H1 (cell line): ENCODE data around the gene TAF1B. TPM values are rescaled to one million over a fixed set of nuclear protein-coding genes. Genes with fewer than 3 reads are reported as not detected.

Experiments used
- CTCF ChIA-PET: fragments of 300-600 bp; sonication (Branson Sonifier 250); formaldehyde crosslinking; loops from one replicate; lab custom pipeline; 2021; ENCODE audit not compliant: partially characterized antibody; lab: Charles Lee
- POLR2A ChIA-PET: fragments of 300-600 bp; sonication (Branson Sonifier 250); formaldehyde crosslinking; loops from one replicate; lab custom pipeline; 2021; ENCODE audit warnings: inconsistent platforms; ENCODE audit not compliant: partially characterized antibody; lab: Charles Lee
- DNase-seq, 2 experiments: peaks; one replicate each; pipeline versions ENCODE4 v3.0.0 to v3.0.0-alpha.2; 2010 to 2022; ENCODE audit warnings: low spot score in 2 of 2, low read depth in 1 of 2, mixed read lengths in 1 of 2
- FAIRE-seq: peaks from 2 replicates; lab custom pipeline; 2011; peaks lifted over from hg19 to GRCh38; lab: Jason Lieb, UNC
- H2AFZ ChIP-seq: 2 replicates; pipeline ENCODE4 v1.8.1; 2012; ENCODE audit warnings: low read length, inconsistent platforms
- H2AK5ac ChIP-seq: 2 replicates; pipeline ENCODE4 v1.6.1; 2013; ENCODE audit warnings: low read depth, low read length
- H2BK120ac ChIP-seq: replicated peaks from 2 replicates; pipeline ENCODE3; 2013; ENCODE audit warnings: low read depth, low read length, inconsistent platforms
- H2BK12ac ChIP-seq: 2 replicates; pipeline ENCODE4 v1.6.1; 2013; ENCODE audit warnings: low read depth, low read length
- H2BK15ac ChIP-seq: 2 replicates; pipeline ENCODE4 v1.6.1; 2013; ENCODE audit warnings: low read length
- H2BK20ac ChIP-seq: 2 replicates; pipeline ENCODE4 v1.6.1; 2013; ENCODE audit warnings: low read length
- H2BK5ac ChIP-seq: 2 replicates; pipeline ENCODE4 v1.6.1; 2013; ENCODE audit warnings: low read depth, low read length
- H3K14ac ChIP-seq: 2 replicates; pipeline ENCODE4 v1.6.1; 2013; ENCODE audit warnings: inconsistent platforms; ENCODE audit not compliant: insufficient read length
- H3K18ac ChIP-seq: 2 replicates; pipeline ENCODE4 v1.6.1; 2013; ENCODE audit warnings: low read length; ENCODE audit errors: extremely low read depth
- H3K23ac ChIP-seq: 2 replicates; pipeline ENCODE4 v1.6.1; 2013; ENCODE audit warnings: inconsistent platforms; ENCODE audit not compliant: insufficient read length
- H3K23me2 ChIP-seq: 2 replicates; pipeline ENCODE4 v1.6.1; 2013; ENCODE audit warnings: low read depth, low read length
- H3K27ac ChIP-seq: 2 replicates; pipeline ENCODE4 v1.6.1; 2011; ENCODE audit warnings: low read depth, low read length, inconsistent platforms
- H3K27me3 ChIP-seq, 4 experiments: replicated peaks in 1 of 4; 1 replicate in 1 of 4; 2 replicates in 3 of 4; pipeline versions ENCODE4 v1.6.1 to v1.8.1; 2011 to 2013; ENCODE audit warnings: low read length in 3 of 4, mild to moderate bottlenecking in 3 of 4, inconsistent platforms in 2 of 4, mixed read lengths in 2 of 4, moderate library complexity in 1 of 4; ENCODE audit not compliant: control insufficient read depth in 3 of 4, insufficient read depth in 3 of 4; ENCODE audit errors: extremely low read depth in 1 of 4
- H3K36me3 ChIP-seq, 4 experiments: 2 replicates each; pipeline versions ENCODE4 v1.6.1 to v1.8.1; 2011 to 2013; ENCODE audit warnings: mild to moderate bottlenecking in 4 of 4, low read length in 3 of 4, moderate library complexity in 2 of 4, control low read depth in 1 of 4, inconsistent platforms in 1 of 4; ENCODE audit not compliant: insufficient read depth in 4 of 4, control insufficient read depth in 2 of 4
- H3K4ac ChIP-seq: replicated peaks from 2 replicates; pipeline ENCODE3; 2013; ENCODE audit warnings: low read length, low read depth, mixed read lengths, inconsistent platforms; ENCODE audit not compliant: insufficient read length
- H3K4me1 ChIP-seq, 4 experiments: replicated peaks in 1 of 4; 1 replicate in 1 of 4; 2 replicates in 3 of 4; pipeline versions ENCODE4 v1.6.1 to v1.8.1; 2011 to 2013; ENCODE audit warnings: low read length in 3 of 4, inconsistent platforms in 2 of 4, mixed read lengths in 1 of 4; ENCODE audit not compliant: insufficient read depth in 4 of 4, control insufficient read depth in 3 of 4
- H3K4me2 ChIP-seq, 2 experiments: 2 replicates each; pipeline versions ENCODE4 v1.6.1 to v1.8.1; 2011 to 2013; ENCODE audit warnings: low read depth in 2 of 2, low read length in 2 of 2, control low read depth in 1 of 2, inconsistent platforms in 1 of 2, mild to moderate bottlenecking in 1 of 2; ENCODE audit not compliant: insufficient read depth in 1 of 2
- H3K4me3 ChIP-seq, 4 experiments: fragments of 200-600, 300-600 bp in 1 of 4; sonication (generic), shearing (Covaris generic), sonication (Bioruptor Twin) in 1 of 4; 2 replicates each; pipeline versions ENCODE4 v1.5.1 to v1.8.1; 2011 to 2016; ENCODE audit warnings: low read length in 4 of 4, low read depth in 3 of 4, control low read depth in 2 of 4, inconsistent platforms in 2 of 4, mild to moderate bottlenecking in 2 of 4, mixed read lengths in 1 of 4, moderate library complexity in 1 of 4; ENCODE audit not compliant: insufficient read depth in 2 of 4; ENCODE audit errors: extremely low read depth in 1 of 4
- H3K56ac ChIP-seq: replicated peaks from 2 replicates; pipeline ENCODE3; 2013; ENCODE audit warnings: low read depth, mild to moderate bottlenecking, mixed read lengths, low read length, inconsistent platforms; ENCODE audit not compliant: insufficient read length
- H3K79me1 ChIP-seq: 2 replicates; pipeline ENCODE4 v1.6.1; 2013; ENCODE audit warnings: low read depth, low read length, control low read depth
- H3K79me2 ChIP-seq, 2 experiments: 2 replicates each; pipeline versions ENCODE4 v1.6.1 to v1.8.1; 2012 to 2013; ENCODE audit warnings: low read length in 2 of 2, mild to moderate bottlenecking in 2 of 2, inconsistent platforms in 1 of 2; ENCODE audit not compliant: insufficient read depth in 2 of 2, control insufficient read depth in 1 of 2
- H3K9ac ChIP-seq, 4 experiments: replicated peaks in 1 of 4; 1 replicate in 1 of 4; 2 replicates in 3 of 4; pipeline versions ENCODE4 v1.6.1 to v1.8.1; 2011 to 2013; ENCODE audit warnings: low read depth in 3 of 4, low read length in 3 of 4, control low read depth in 2 of 4, mild to moderate bottlenecking in 2 of 4, moderate library complexity in 2 of 4, inconsistent platforms in 1 of 4; ENCODE audit errors: extremely low read depth in 1 of 4
- H3K9me3 ChIP-seq, 2 experiments: 2 replicates each; pipeline versions ENCODE4 v1.6.1 to v1.8.1; 2012 to 2013; ENCODE audit warnings: mild to moderate bottlenecking in 2 of 2, moderate library complexity in 2 of 2, control low read depth in 1 of 2, inconsistent platforms in 1 of 2, low read depth in 1 of 2, low read length in 1 of 2, mixed read lengths in 1 of 2; ENCODE audit not compliant: insufficient read depth in 2 of 2
- H4K20me1 ChIP-seq, 2 experiments: replicated peaks in 1 of 2; 2 replicates each; pipeline versions ENCODE3 to v1.8.1; 2011 to 2013; ENCODE audit warnings: inconsistent platforms in 2 of 2, low read length in 2 of 2, mild to moderate bottlenecking in 1 of 2; ENCODE audit not compliant: insufficient read depth in 2 of 2, control insufficient read depth in 1 of 2
- H4K5ac ChIP-seq: 2 replicates; pipeline ENCODE4 v1.6.1; 2013; ENCODE audit warnings: low read length, low read depth, mixed read lengths, inconsistent platforms; ENCODE audit not compliant: insufficient read length
- H4K8ac ChIP-seq: 2 replicates; pipeline ENCODE4 v1.8.0; 2013; ENCODE audit warnings: mild to moderate bottlenecking, moderate library complexity, low read length, inconsistent platforms; ENCODE audit not compliant: insufficient read depth; ENCODE audit errors: extremely low read depth
- H4K91ac ChIP-seq: replicated peaks from 2 replicates; pipeline ENCODE3; 2013; ENCODE audit warnings: low read length, mixed read lengths, inconsistent platforms; ENCODE audit not compliant: insufficient read length
- ASH2L ChIP-seq: fragments of 200-600, 300-600 bp; sonication (generic); IDR thresholded peaks from one replicate; pipeline ENCODE4 v1.7.1; 2017; ENCODE audit warnings: low read length
- CHD2 ChIP-seq: IDR thresholded peaks from 2 replicates; pipeline ENCODE4 v1.6.1; 2012; ENCODE audit warnings: low read length, improper control_type of control experiment
- KDM5A ChIP-seq: fragments of 200-600 bp; IDR thresholded peaks from 2 replicates; pipeline ENCODE4 v1.7.1; 2012; ENCODE audit warnings: mild to moderate bottlenecking, low read length, inconsistent platforms, mixed read lengths
- MAX ChIP-seq: IDR thresholded peaks from 2 replicates; pipeline ENCODE4 v1.6.1; 2012; ENCODE audit warnings: inconsistent platforms
- NRF1 ChIP-seq: IDR thresholded peaks from 2 replicates; pipeline ENCODE4 v1.6.1; 2011; ENCODE audit warnings: mild to moderate bottlenecking, low read depth, low read length, improper control_type of control experiment
- PHF8 ChIP-seq: fragments of 200-600 bp; sonication (generic); conservative IDR thresholded peaks from 2 replicates; pipeline ENCODE4 v1.7.1; 2012; ENCODE audit warnings: low read depth, mild to moderate bottlenecking, inconsistent platforms, low read length, moderate library complexity
- POLR2A ChIP-seq, 2 experiments: IDR thresholded peaks; 1 replicate in 1 of 2; 2 replicates in 1 of 2; pipeline ENCODE4 v1.6.1; 2011; ENCODE audit warnings: low read depth in 2 of 2, low read length in 2 of 2, mild to moderate bottlenecking in 2 of 2; ENCODE audit errors: control extremely low read depth in 1 of 2
- TBP ChIP-seq: IDR thresholded peaks from 2 replicates; pipeline ENCODE4 v1.6.1; 2011; ENCODE audit warnings: low read depth, low read length, improper control_type of control experiment
- WGBS, 2 experiments: shearing (Covaris generic) in 1 of 2; methylation state at CpG; one replicate each; pipeline versions ENCODE4 v1.1.6 to v1.1.7; 2013 to 2015; ENCODE audit warnings: low lambda C conversion rate in 2 of 2, mixed read lengths in 2 of 2, inconsistent platforms in 1 of 2, low coverage in 1 of 2, missing lambda C conversion rate in 1 of 2; ENCODE audit not compliant: insufficient replicate concordance in 2 of 2, insufficient coverage in 1 of 2, insufficient read length in 1 of 2; ENCODE audit errors: extremely low coverage in 1 of 2, missing lambda C conversion rate in 1 of 2; 5-methylcytosine and 5-hydroxymethylcytosine counted together
- long read RNA-seq, 2 experiments: library from RNA in 1 of 2; library from capped mRNA in 1 of 2; stranded (forward); transcript quantifications; one replicate each; pipeline ENCODE4 v2.0.0, GENCODE V29; 2021; ENCODE audit warnings: inconsistent platforms in 1 of 2
- polyA minus RNA-seq, 3 experiments: library from RNA; depleted of rRNA, polyadenylated mRNA; stranded (reverse); fragments of >200 nt; gene quantifications; 1 replicate in 2 of 3; 2 replicates in 1 of 3; pipeline ENCODE4 v1.2.3, GENCODE V29; 2011
- polyA plus RNA-seq, 7 experiments: library from polyadenylated mRNA; depleted of rRNA in 3 of 7; stranded (reverse) in 5 of 7; unstranded in 2 of 7; fragments of >200 nt in 5 of 7; fragments of 200-250 nt in 2 of 7; gene quantifications; 1 replicate in 5 of 7; 2 replicates in 1 of 7; 4 replicates in 1 of 7; pipeline versions ENCODE4 v1.2.1 to v1.2.3, GENCODE V29; 2011 to 2013; ENCODE audit warnings: missing spikeins in 2 of 7, mixed read lengths in 2 of 7
- total RNA-seq: library from RNA; stranded (reverse); fragmentation: NEBNext Ultra II Directional; extraction: Animal tissue kit (Norgen Biotek cat#: 25700); gene quantifications from 2 replicates; pipeline ENCODE4 v1.2.1, GENCODE V29; 2021

TAF1B gene
- total RNA-seq = 25.2 and 25.8 TPM in 2 replicates
- polyA plus RNA-seq (2011; rRNA removed) = 5.4 and 6.6 TPM in 2 replicates
- polyA plus RNA-seq (2011; cell fraction: cytosol; rRNA removed) = 7.3 TPM
- 7.4 TPM for polyA plus RNA-seq (2011; cell fraction: nucleus; rRNA removed)
- 6.8 to 12.0 TPM (median 7.8 TPM) in 4 replicates for polyA plus RNA-seq (2012, experiment 1 of 2)
- polyA plus RNA-seq (2012, experiment 2 of 2) = 1.3 TPM
- 17.6 TPM for polyA plus RNA-seq (2013, experiment 1 of 2)
- 16.8 TPM for polyA plus RNA-seq (2013, experiment 2 of 2)
- polyA minus RNA-seq (2011; rRNA and poly(A)+ RNA removed) = 20.7 and 22.7 TPM in 2 replicates
- polyA minus RNA-seq (2011; cell fraction: cytosol; rRNA and poly(A)+ RNA removed) = 10.9 TPM
- 47.1 TPM for polyA minus RNA-seq (2011; cell fraction: nucleus; rRNA and poly(A)+ RNA removed)
- long read RNA-seq, experiment 1, partial matches to known transcripts = 4 of 10 reads
- long read RNA-seq, experiment 1, other reads (novel, unspliced or antisense) = 3 of 10 reads
- long read RNA-seq, experiment 2, transcript TAF1B-201 (15 exons, 2,387 nt) = major isoform, 13 of 25 reads
- long read RNA-seq, experiment 2, partial matches to known transcripts = 8 of 25 reads
- long read RNA-seq, experiment 2, other reads (novel, unspliced or antisense) = 3 of 25 reads

GRCh38 chr2:9843229-9844035 lies at the start of gene TAF1B:
TSS of gene TAF1B (plus strand) at chr2:9843474. CDS start at chr2:9843542, 68 bp downstream.
- no peaks in the 10 kb centered on the region for H3K27me3 ChIP-seq
- no peak within 1 kb of the TSS for H3K14ac ChIP-seq
- no peak within 1 kb of the TSS for H2BK12ac ChIP-seq
- H2AFZ ChIP-seq = peak within 1 kb of the TSS; percentile 64
- peak within 1 kb of the TSS; percentile 46 for H3K27ac ChIP-seq
- peak within 1 kb of the TSS; percentile 93 for H3K18ac ChIP-seq
- peaks cover 0 to 3% of the 10 kb centered on the region in 2 experiments for H4K20me1 ChIP-seq
- H3K23ac ChIP-seq = no peak within 1 kb of the TSS
- H2BK20ac ChIP-seq = no peak within 1 kb of the TSS
- CTCF ChIA-PET = interaction anchor here (0.6 to 2.5 kb wide), 25 partner anchors 9 to 239 kb away, joined by 3 to 15 read pairs (median 4); no protein-coding TSS in a partner anchor
- peak within 1 kb of the TSS; percentile 69 for H4K8ac ChIP-seq
- H3K4me1 ChIP-seq = peaks cover 0 to 4% (median 0%) of the 10 kb centered on the region in 4 experiments; a peak in 3 of 7 replicates
- no peak within 1 kb of the TSS for H3K4ac ChIP-seq
- H2BK15ac ChIP-seq = no peak within 1 kb of the TSS
- WGBS, 2 experiments = 2% methylated on average over 51 of the region's 70 CpGs; no CpG with 5 or more reads in 1 of the 2 experiments
- H3K9me3 ChIP-seq = no peaks in the 10 kb centered on the region
- H3K9ac ChIP-seq = peak within 1 kb of the TSS; percentile 59 to 71 (median 64)
- peaks cover 0 to 30% of the 10 kb centered on the region in 2 experiments; a peak in 2 of 4 replicates for H3K79me2 ChIP-seq
- H2BK5ac ChIP-seq = peak within 1 kb of the TSS; percentile 71; the same call in 1 of the 2 replicates
- peak within 1 kb of the TSS; percentile 67 to 86 for H3K4me2 ChIP-seq
- no peak within 1 kb of the TSS for H2BK120ac ChIP-seq
- H3K36me3 ChIP-seq = peaks cover 14 to 18% (median 16%) of the 10 kb centered on the region in 4 experiments
- H3K56ac ChIP-seq = peak within 1 kb of the TSS; percentile 52
- no peaks in the 10 kb centered on the region; the same call in 1 of the 2 replicates for H3K79me1 ChIP-seq
- FAIRE-seq (no peak), DNase-seq (peak; percentile 92 to 93)
- peaks cover 6% of the 10 kb centered on the region; the same call in 1 of the 2 replicates for H3K23me2 ChIP-seq
- H2AK5ac ChIP-seq = no peak within 1 kb of the TSS
- H4K5ac ChIP-seq = peak within 1 kb of the TSS; percentile 73
- POLR2A ChIA-PET = interaction anchor here (0.5 to 2.8 kb wide), 14 partner anchors 9 to 815 kb away, joined by 3 to 13 read pairs (median 3); partner anchors contain the start of genes KLF11 and YWHAQ
- peak within 1 kb of the TSS; percentile 70 to 80 (median 74) for H3K4me3 ChIP-seq
- H4K91ac ChIP-seq = no peak within 1 kb of the TSS
- TF ChIP-seq PHF8 = peak; percentile 70
- TF ChIP-seq NRF1 = peak; percentile 79
- peak; percentile 30 for TF ChIP-seq TBP
- peak in 1 of 2 experiments; percentile 39; a peak in 1 of 3 replicates for TF ChIP-seq POLR2A (IDR thresholded peaks at IDR 0.05; ENCODE audit: control extremely low read depth in 1 of 2, low read depth in 2 of 2, low read length in 2 of 2)
- no peak for TF ChIP-seq KDM5A
- TF ChIP-seq MAX = peak; percentile 67
- peak; percentile 86 for TF ChIP-seq ASH2L
- TF ChIP-seq CHD2 = peak; percentile 54; the same call in 1 of the 2 replicates
